H9 (cell line): ENCODE data around the gene STN1. TPM values are rescaled to one million over a fixed set of nuclear protein-coding genes. Genes with fewer than 3 reads are reported as not detected.

Source experiments
- DNase-seq: peaks from one replicate; pipeline ENCODE4 v3.0.0-alpha.2; 2017
- H2AFZ ChIP-seq: one replicate; pipeline ENCODE4 v1.6.1; 2013; ENCODE audit warnings: mild to moderate bottlenecking, low read length, control low read depth, moderate library complexity
- H2AK5ac ChIP-seq: 2 replicates; pipeline ENCODE4 v1.6.1; 2013; ENCODE audit warnings: low read length, control low read depth, mixed read lengths; ENCODE audit not compliant: insufficient read length
- H2BK120ac ChIP-seq: one replicate; pipeline ENCODE4 v1.6.1; 2013; ENCODE audit warnings: low read depth, mild to moderate bottlenecking, low read length, control low read depth, inconsistent platforms; ENCODE audit not compliant: poor library complexity, severe bottlenecking
- H2BK12ac ChIP-seq: 2 replicates; pipeline ENCODE4 v1.6.1; 2013; ENCODE audit warnings: low read length, control low read depth, mixed read lengths, low read depth; ENCODE audit not compliant: insufficient read length
- H2BK15ac ChIP-seq: 2 replicates; pipeline ENCODE4 v1.6.1; 2013; ENCODE audit warnings: low read depth, low read length, control low read depth
- H2BK20ac ChIP-seq: one replicate; pipeline ENCODE4 v1.6.1; 2013; ENCODE audit warnings: low read depth, mild to moderate bottlenecking, low read length, control low read depth, inconsistent platforms; ENCODE audit not compliant: poor library complexity, severe bottlenecking
- H2BK5ac ChIP-seq: 2 replicates; pipeline ENCODE4 v1.6.1; 2013; ENCODE audit warnings: low read length, control low read depth, mixed read lengths; ENCODE audit not compliant: insufficient read length
- H3K14ac ChIP-seq: 2 replicates; pipeline ENCODE4 v1.6.1; 2013; ENCODE audit warnings: low read length, control low read depth; ENCODE audit not compliant: insufficient read depth
- H3K18ac ChIP-seq: 2 replicates; pipeline ENCODE4 v1.6.1; 2013; ENCODE audit warnings: low read depth, mild to moderate bottlenecking, mixed read lengths, low read length, control low read depth; ENCODE audit not compliant: insufficient read length
- H3K23ac ChIP-seq: 2 replicates; pipeline ENCODE4 v1.6.1; 2013; ENCODE audit warnings: low read length, control low read depth, mixed read lengths, low read depth; ENCODE audit not compliant: insufficient read length
- H3K23me2 ChIP-seq: 2 replicates; pipeline ENCODE4 v1.6.1; 2013; ENCODE audit warnings: low read depth, mild to moderate bottlenecking, mixed read lengths, low read length, control low read depth; ENCODE audit not compliant: insufficient read length, poor library complexity, severe bottlenecking
- H3K27ac ChIP-seq: 2 replicates; pipeline ENCODE4 v1.5.1; 2013; ENCODE audit warnings: low read length, control low read depth, mixed read lengths, low read depth; ENCODE audit not compliant: insufficient read length
- H3K27me3 ChIP-seq: 2 replicates; pipeline ENCODE4 v1.6.1; 2013; ENCODE audit warnings: low read length, control low read depth, inconsistent platforms; ENCODE audit not compliant: insufficient read depth
- H3K4ac ChIP-seq: 2 replicates; pipeline ENCODE4 v1.6.1; 2013; ENCODE audit warnings: low read depth, mild to moderate bottlenecking, control low read depth, inconsistent platforms, low read length, moderate library complexity
- H3K4me1 ChIP-seq: 2 replicates; pipeline ENCODE4 v1.6.1; 2013; ENCODE audit warnings: low read length, control low read depth, inconsistent platforms; ENCODE audit not compliant: insufficient read depth
- H3K4me2 ChIP-seq: 2 replicates; pipeline ENCODE4 v1.6.1; 2013; ENCODE audit warnings: low read length, control low read depth, mixed read lengths; ENCODE audit not compliant: insufficient read length, insufficient read depth
- H3K56ac ChIP-seq: 2 replicates; pipeline ENCODE4 v1.6.1; 2013; ENCODE audit warnings: low read depth, mild to moderate bottlenecking, mixed read lengths, low read length, control low read depth; ENCODE audit not compliant: insufficient read length
- H3K79me1 ChIP-seq: 2 replicates; pipeline ENCODE4 v1.6.1; 2013; ENCODE audit warnings: low read depth, mild to moderate bottlenecking, moderate library complexity, low read length, control low read depth, inconsistent platforms; ENCODE audit not compliant: insufficient read depth, poor library complexity, severe bottlenecking
- H3K79me2 ChIP-seq: 2 replicates; pipeline ENCODE4 v1.6.1; 2013; ENCODE audit warnings: low read length, control low read depth, inconsistent platforms; ENCODE audit not compliant: insufficient read depth
- H3K9ac ChIP-seq: 2 replicates; pipeline ENCODE4 v1.6.1; 2013; ENCODE audit warnings: low read length, control low read depth, mixed read lengths; ENCODE audit not compliant: insufficient read length; ENCODE audit errors: extremely low read depth
- H3K9me3 ChIP-seq: one replicate; pipeline ENCODE4 v1.6.1; 2013; ENCODE audit warnings: low read depth, low read length, inconsistent platforms; ENCODE audit not compliant: control insufficient read depth
- H3T11ph ChIP-seq: one replicate; pipeline ENCODE4 v1.6.1; 2013; ENCODE audit warnings: mild to moderate bottlenecking, low read length, control low read depth, inconsistent platforms
- H4K20me1 ChIP-seq: one replicate; pipeline ENCODE4 v1.6.1; 2013; ENCODE audit not compliant: control insufficient read depth, insufficient read length, insufficient read depth
- H4K5ac ChIP-seq: 2 replicates; pipeline ENCODE4 v1.6.1; 2013; ENCODE audit warnings: low read depth, mild to moderate bottlenecking, mixed read lengths, low read length, control low read depth; ENCODE audit not compliant: insufficient read length
- H4K8ac ChIP-seq: replicated peaks from 2 replicates; pipeline ENCODE4 v1.6.1; 2013; ENCODE audit warnings: low read length, control low read depth, mixed read lengths, low read depth; ENCODE audit not compliant: insufficient read length
- H4K91ac ChIP-seq: 2 replicates; pipeline ENCODE4 v1.6.1; 2013; ENCODE audit warnings: low read depth, mild to moderate bottlenecking, moderate library complexity, mixed read lengths, low read length, control low read depth; ENCODE audit not compliant: insufficient read length
- H3K27ac Mint-ChIP-seq, 3 experiments: 2 replicates in 2 of 3; 3 replicates in 1 of 3; pipeline ENCODE4 v1.8.0; 2020 to 2021; ENCODE audit warnings: mixed read lengths in 3 of 3, mild to moderate bottlenecking in 1 of 3, moderate library complexity in 1 of 3
- H3K27me3 Mint-ChIP-seq: 2 replicates; pipeline ENCODE4 v1.8.0; 2021; ENCODE audit warnings: low read depth, mild to moderate bottlenecking, moderate library complexity, mixed read lengths
- H3K36me3 Mint-ChIP-seq, 3 experiments: 2 replicates in 2 of 3; 3 replicates in 1 of 3; pipeline ENCODE4 v1.8.0; 2020 to 2021; ENCODE audit warnings: low read depth in 3 of 3, mixed read lengths in 3 of 3; ENCODE audit not compliant: insufficient read depth in 1 of 3
- H3K4me1 Mint-ChIP-seq, 2 experiments: 2 replicates each; pipeline ENCODE4 v1.8.0; 2020; ENCODE audit warnings: mixed read lengths in 2 of 2
- H3K4me3 Mint-ChIP-seq, 2 experiments: 2 replicates in 1 of 2; 3 replicates in 1 of 2; pipeline ENCODE4 v1.8.0; 2020 to 2021; ENCODE audit warnings: mild to moderate bottlenecking in 2 of 2, mixed read lengths in 2 of 2, moderate library complexity in 1 of 2
- H3K9me3 Mint-ChIP-seq, 2 experiments: 2 replicates in 1 of 2; 3 replicates in 1 of 2; pipeline ENCODE4 v1.8.0; 2020; ENCODE audit warnings: mild to moderate bottlenecking in 2 of 2, mixed read lengths in 2 of 2, moderate library complexity in 1 of 2
- CTCF ChIP-seq: fragments of 200-600 bp; sonication (generic); conservative IDR thresholded peaks from 3 replicates; pipeline ENCODE4 v1.8.0; 2021; ENCODE audit warnings: antibody characterized with exemption, mild to moderate bottlenecking
- WGBS: extraction: QIAGEN DNeasy Blood & Tissue Kit; methylation state at CpG from one replicate; pipeline ENCODE4 v1.1.7; 2013; ENCODE audit warnings: missing lambda C conversion rate, low lambda C conversion rate, mixed read lengths; ENCODE audit not compliant: insufficient read length; ENCODE audit errors: extremely low coverage; 5-methylcytosine and 5-hydroxymethylcytosine counted together
- total RNA-seq: library from RNA; stranded (reverse); gene quantifications from 2 replicates; pipeline ENCODE4 v1.2.1, GENCODE V29; 2021

STN1 gene
- total RNA-seq, 1 experiment from 2014 or later: 11.3 TPM

- no peaks in the 10 kb centered on the region for H3K23me2 ChIP-seq
- no peak overlapping the region for H4K5ac ChIP-seq
- H3K9ac ChIP-seq: no peak overlapping the region
- TF ChIP-seq CTCF: no peak
- H3K18ac ChIP-seq: no peak overlapping the region
- no peaks in the 10 kb centered on the region for H3K9me3 ChIP-seq
- no peak overlapping the region for H2AK5ac ChIP-seq
- H2BK5ac ChIP-seq: no peak overlapping the region
- H3K4me3 Mint-ChIP-seq: no peak overlapping the region
- no CpG with 5 or more reads among the region's 2 CpGs for WGBS
- no peak overlapping the region for H3K4me2 ChIP-seq
- H2AFZ ChIP-seq: no peak overlapping the region
- no peak overlapping the region for H3K27ac ChIP-seq
- H3K4me1 Mint-ChIP-seq: peaks cover 14 to 18% of the 10 kb centered on the region in 2 experiments
- H3K56ac ChIP-seq: no peak overlapping the region
- H3K4ac ChIP-seq: no peak overlapping the region
- H3T11ph ChIP-seq: no peak overlapping the region
- H3K4me1 ChIP-seq: no peaks in the 10 kb centered on the region; the same call in 1 of the 2 replicates
- H3K23ac ChIP-seq: no peak overlapping the region
- no peaks in the 10 kb centered on the region for H3K79me1 ChIP-seq
- H4K91ac ChIP-seq: no peak overlapping the region
- no peaks in the 10 kb centered on the region for H3K27me3 ChIP-seq
- H3K27ac Mint-ChIP-seq: no peak overlapping the region
- H4K8ac ChIP-seq: no peak overlapping the region
- no peaks in the 10 kb centered on the region for H4K20me1 ChIP-seq
- H3K79me2 ChIP-seq: no peaks in the 10 kb centered on the region
- H2BK12ac ChIP-seq: no peak overlapping the region
- no peaks in the 10 kb centered on the region; the same call in 1 of the 2 replicates for H3K27me3 Mint-ChIP-seq
- H2BK20ac ChIP-seq: no peak overlapping the region
- H3K36me3 Mint-ChIP-seq: no peaks in the 10 kb centered on the region
- peaks cover 0 to 2% of the 10 kb centered on the region in 2 experiments; a peak in 1 of 5 replicates for H3K9me3 Mint-ChIP-seq
- DNase-seq: no peak
- H2BK15ac ChIP-seq: no peak overlapping the region; the same call in 1 of the 2 replicates
- no peak overlapping the region for H2BK120ac ChIP-seq
- H3K14ac ChIP-seq: no peak overlapping the region
Measured at GRCh38 chr10:103931603-103932002, 13.6 kb upstream of the STN1 start.
